ENCODE results near the gene NRCAM.

DNA sequence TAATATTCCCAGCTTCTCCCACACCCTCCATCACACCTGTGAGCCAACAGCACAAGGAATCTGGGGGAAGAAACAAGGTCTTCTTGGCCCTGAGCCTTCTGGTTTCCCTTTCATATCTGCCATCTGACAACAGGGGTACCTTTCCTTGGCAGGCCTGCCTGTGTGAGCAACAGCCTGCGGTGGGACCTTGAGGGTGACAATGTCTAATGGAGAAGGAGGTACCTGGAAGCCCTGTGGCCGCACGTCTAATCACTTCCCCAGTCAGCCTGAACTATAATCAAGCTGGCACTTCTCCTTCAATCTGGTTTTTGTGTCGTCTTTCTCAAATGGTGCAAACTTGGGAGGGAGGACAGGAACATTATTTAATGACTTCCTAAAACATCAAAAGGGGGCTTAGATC is 41.2 kb downstream of the NRCAM start:
- TF ChIP-seq, protein P1, sequence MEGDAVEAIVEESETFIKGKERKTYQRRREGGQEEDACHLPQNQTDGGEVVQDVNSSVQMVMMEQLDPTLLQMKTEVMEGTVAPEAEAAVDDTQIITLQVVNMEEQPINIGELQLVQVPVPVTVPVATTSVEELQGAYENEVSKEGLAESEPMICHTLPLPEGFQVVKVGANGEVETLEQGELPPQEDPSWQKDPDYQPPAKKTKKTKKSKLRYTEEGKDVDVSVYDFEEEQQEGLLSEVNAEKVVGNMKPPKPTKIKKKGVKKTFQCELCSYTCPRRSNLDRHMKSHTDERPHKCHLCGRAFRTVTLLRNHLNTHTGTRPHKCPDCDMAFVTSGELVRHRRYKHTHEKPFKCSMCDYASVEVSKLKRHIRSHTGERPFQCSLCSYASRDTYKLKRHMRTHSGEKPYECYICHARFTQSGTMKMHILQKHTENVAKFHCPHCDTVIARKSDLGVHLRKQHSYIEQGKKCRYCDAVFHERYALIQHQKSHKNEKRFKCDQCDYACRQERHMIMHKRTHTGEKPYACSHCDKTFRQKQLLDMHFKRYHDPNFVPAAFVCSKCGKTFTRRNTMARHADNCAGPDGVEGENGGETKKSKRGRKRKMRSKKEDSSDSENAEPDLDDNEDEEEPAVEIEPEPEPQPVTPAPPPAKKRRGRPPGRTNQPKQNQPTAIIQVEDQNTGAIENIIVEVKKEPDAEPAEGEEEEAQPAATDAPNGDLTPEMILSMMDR (IDR thresholded peaks at IDR 0.05): no peak
- TF ChIP-seq POLR2A (IDR thresholded peaks at IDR 0.05) (no peak), POLR2AphosphoS5 (IDR thresholded peaks at IDR 0.05) (no peak), EP300 (IDR thresholded peaks at IDR 0.05) (no peak)
